Body of pancreas (tissue), 4 donors: Measurements from ENCODE around the gene CD209. TPM values are rescaled to one million over a fixed set of nuclear protein-coding genes. Genes with fewer than 3 reads are reported as not detected.

Experiments
- ATAC-seq: fragments of 150-250 bp; one replicate; pipeline ENCODE4 v1.9.1; 2016
- DNase-seq, 4 donors: peaks; one replicate each; pipeline ENCODE4 v3.0.0-alpha.2; 2019
- H3K27ac ChIP-seq, 4 donors: fragments of 200-600 bp; sonication (generic); 1 replicate in 3 of 4; 2 replicates in 1 of 4; pipeline versions ENCODE4 v1.5.1 to v1.6.1; 2016 to 2019; ENCODE audit warnings: mild to moderate bottlenecking in 1 of 4, mixed read lengths in 1 of 4, moderate library complexity in 1 of 4
- H3K27me3 ChIP-seq, 2 donors: fragments of 200-600 bp; sonication (generic); one replicate each; pipeline ENCODE4 v1.6.0; 2016; ENCODE audit warnings: mild to moderate bottlenecking in 1 of 2
- H3K36me3 ChIP-seq, 2 donors: fragments of 200-600 bp; sonication (generic); replicated peaks in 1 of 2; 2 replicates each; pipeline ENCODE4 v1.5.1; 2016; ENCODE audit warnings: low read depth in 2 of 2; ENCODE audit not compliant: insufficient read depth in 1 of 2
- H3K4me1 ChIP-seq: fragments of 200-600 bp; sonication (generic); one replicate; pipeline ENCODE4 v1.6.0; 2016
- H3K4me3 ChIP-seq, 2 donors: fragments of 200-600 bp; sonication (generic); 1 replicate in 1 of 2; 2 replicates in 1 of 2; pipeline ENCODE4 v1.5.1; 2016 to 2019
- H3K9me3 ChIP-seq, 3 donors: fragments of 200-600 bp; sonication (generic); 1 replicate in 2 of 3; 2 replicates in 1 of 3; pipeline ENCODE4 v1.5.1; 2016
- CTCF ChIP-seq, 7 experiments: fragments of 450-650 bp in 4 of 7; fragments of 200-600 bp in 3 of 7; sonication (generic) in 3 of 7; IDR thresholded peaks; one replicate each; pipeline ENCODE4 v1.5.1; 2016 to 2019; ENCODE audit warnings: antibody characterized with exemption in 7 of 7
- POLR2A ChIP-seq, 3 donors: fragments of 450-650 bp; IDR thresholded peaks; one replicate each; pipeline ENCODE4 v1.6.1; 2016; ENCODE audit warnings: antibody characterized with exemption in 3 of 3, mild to moderate bottlenecking in 2 of 3
- WGBS, 2 donors: methylation state at CpG; one replicate each; pipeline ENCODE4 v1.1.5; 2017; 5-methylcytosine and 5-hydroxymethylcytosine counted together
- intact Hi-C: fragments of 100-400 bp; cut with DNase I; formaldehyde crosslinking; loops from one replicate; pipeline ENCODE4 v1.15.1; 2023
- total RNA-seq, 2 donors: library from RNA; depleted of rRNA; stranded (reverse); fragments of >200 nt; gene quantifications; one replicate each; pipeline ENCODE4 v1.1.0, GENCODE V29; 2016

CD209 gene
- total RNA-seq, 2 donors from 2014 or later: 1.6 to 2.0 TPM

- Histone ChIP-seq H3K27ac (no peak overlapping the region), H3K36me3 (no peaks in the 10 kb centered on the region), H3K4me3 (no peak overlapping the region), H3K27me3 (peaks cover 0 to 11% of the 10 kb centered on the region in 2 donors), H3K9me3 (no peaks in the 10 kb centered on the region), H3K4me1 (no peaks in the 10 kb centered on the region)
- TF ChIP-seq CTCF (IDR thresholded peaks at IDR 0.05): no peak
- no peak for TF ChIP-seq POLR2A (IDR thresholded peaks at IDR 0.05)
- DNase-seq: no peak
- 1 to 5% methylated on average over 7 to 61 of the region's 78 CpGs for WGBS, 2 donors
- ATAC-seq: no peak
- intact Hi-C loops: no loop called here
These were observed 16.8 kb downstream of the CD209 start for GRCh38 chr19:7730286-7731217.

GRCh38 chr19:7729831-7730285 is 17.5 kb downstream of the CD209 start:
- H3K27me3 ChIP-seq: peaks cover 0 to 10% of the 10 kb centered on the region in 2 donors
- intact Hi-C loops: no loop called here

GRCh38 chr19:7729211-7729610 is 18.1 kb downstream of the CD209 start:
- Histone ChIP-seq H3K27ac (no peak overlapping the region), H3K27me3 (peaks cover 0 to 10% of the 10 kb centered on the region in 2 donors), H3K4me3 (no peak overlapping the region), H3K4me1 (no peaks in the 10 kb centered on the region), H3K9me3 (no peaks in the 10 kb centered on the region), H3K36me3 (no peaks in the 10 kb centered on the region)
- peak in 1 of 4 donors; percentile 38 for DNase-seq
- intact Hi-C loops: no loop called here
- no peak for TF ChIP-seq CTCF (IDR thresholded peaks at IDR 0.05)
- no peak for TF ChIP-seq POLR2A (IDR thresholded peaks at IDR 0.05)
- 7% methylated on average over 7 to 16 of the region's 16 CpGs for WGBS, 2 donors
- no peak for ATAC-seq

More at GRCh38 chr19:7729831-7730285, 17.5 kb downstream of the CD209 start:
- TF ChIP-seq POLR2A (IDR thresholded peaks at IDR 0.05) (no peak), CTCF (IDR thresholded peaks at IDR 0.05) (no peak)
- no peak for ATAC-seq
- H3K4me1 ChIP-seq: no peaks in the 10 kb centered on the region
- H3K36me3 ChIP-seq: no peaks in the 10 kb centered on the region
- no peak for DNase-seq
- H3K27ac ChIP-seq: no peak overlapping the region
- no peaks in the 10 kb centered on the region for H3K9me3 ChIP-seq
- 3% methylated on average over 29 of the region's 34 CpGs; no CpG with 5 or more reads in 1 of the 2 donors for WGBS, 2 donors
- no peak overlapping the region for H3K4me3 ChIP-seq

GRCh38 chr19:7725791-7726190 is 21.5 kb downstream of the CD209 start:
- Histone ChIP-seq H3K4me3 (no peak overlapping the region), H3K27me3 (peaks cover 0 to 10% of the 10 kb centered on the region in 2 donors), H3K4me1 (no peaks in the 10 kb centered on the region), H3K27ac (no peak overlapping the region), H3K9me3 (no peaks in the 10 kb centered on the region), H3K36me3 (no peaks in the 10 kb centered on the region)
- intact Hi-C loops: no loop called here
- no peak for ATAC-seq
- no peak for DNase-seq
- TF ChIP-seq CTCF (IDR thresholded peaks at IDR 0.05) (no peak), POLR2A (IDR thresholded peaks at IDR 0.05) (no peak)
- WGBS, 2 donors: 51 to 57% methylated on average over 2 of the region's 2 CpGs
